Measurements from ENCODE around the gene RCAN2.
"Not testable (repeated sequence)": the region's sequence is repeated elsewhere in the genome, so short reads cannot be mapped to it uniquely, and the experiment has no call there.

The RCAN2 gene

GRCh38 chr6:46440141-46440540, 51.1 kb downstream of the RCAN2 start:
- no peak for DNase-seq

GRCh38 chr6:46438245-46438644, 53.0 kb downstream of the RCAN2 start:
- no peak for DNase-seq

- DNase-seq: peak in 1 of 2 experiments; percentile 32
Observed at GRCh38 chr6:46437671-46438221, 53.5 kb downstream of the RCAN2 start.

GRCh38 chr6:46422619-46423018, 68.6 kb downstream of the RCAN2 start:
- no peak for DNase-seq

- DNase-seq: no peak
Observed at GRCh38 chr6:46421939-46422338, 69.3 kb downstream of the RCAN2 start.

GRCh38 chr6:46420921-46421638, 70.2 kb downstream of the RCAN2 start:
- DNase-seq: no peak

- peak in 1 of 2 experiments; percentile 55 for DNase-seq
Observed at GRCh38 chr6:46419576-46420002, 71.7 kb downstream of the RCAN2 start.

- DNase-seq: no peak
Observed at GRCh38 chr6:46414398-46414797, 76.9 kb downstream of the RCAN2 start.

GRCh38 chr6:46412662-46413061, 78.6 kb downstream of the RCAN2 start:
- no peak for DNase-seq

GRCh38 chr6:46411456-46412197, 79.6 kb downstream of the RCAN2 start:
- no peak for DNase-seq

GRCh38 chr6:46410334-46410953, 80.8 kb downstream of the RCAN2 start:
- DNase-seq: peak; percentile 4 to 65

GRCh38 chr6:46407776-46408530, 83.3 kb downstream of the RCAN2 start:
- DNase-seq: no peak

GRCh38 chr6:46407246-46407645, 84.0 kb downstream of the RCAN2 start:
- DNase-seq: no peak

- not testable (repeated sequence) for DNase-seq
Observed at GRCh38 chr6:46405620-46406180, 85.5 kb downstream of the RCAN2 start.

- no peak for DNase-seq
Observed at GRCh38 chr6:46400898-46401297, 90.4 kb downstream of the RCAN2 start.

GRCh38 chr6:46395530-46395929, 95.7 kb downstream of the RCAN2 start:
- DNase-seq: no peak

- no peak for DNase-seq
Observed at GRCh38 chr6:46393940-46394337, 97.3 kb downstream of the RCAN2 start.

- DNase-seq: no peak
Observed at GRCh38 chr6:46393161-46393939, 97.9 kb downstream of the RCAN2 start.

- no peak for DNase-seq
Observed at GRCh38 chr6:46392294-46392693, 99.0 kb downstream of the RCAN2 start.

- no peak for DNase-seq
Observed at GRCh38 chr6:46390153-46390876, 100.9 kb downstream of the RCAN2 start.

GRCh38 chr6:46387728-46388127, 103.5 kb downstream of the RCAN2 start:
- DNase-seq: not testable (repeated sequence)
